Parathyroid adenoma (tissue), 2 donors: ENCODE data around the gene TAF10.
A peak's percentile ranks its signal among the peaks of the same experiment; 100 is the strongest.

ENCODE experiments used
- H2AFZ ChIP-seq: fragments of 300-600 bp; sonication (generic); one replicate; pipeline ENCODE4 v1.7.0; 2017; ENCODE audit warnings: antibody characterized with exemption, mild to moderate bottlenecking
- H3K27ac ChIP-seq: fragments of 300-600 bp; sonication (generic); one replicate; pipeline ENCODE4 v1.7.0; 2017
- H3K27me3 ChIP-seq: fragments of 300-600 bp; sonication (generic); one replicate; pipeline ENCODE4 v1.7.0; 2017; ENCODE audit warnings: low read length; ENCODE audit not compliant: control insufficient read depth, insufficient read depth
- H3K36me3 ChIP-seq: fragments of 300-600 bp; sonication (generic); one replicate; pipeline ENCODE4 v1.7.0; 2017; ENCODE audit warnings: low read length; ENCODE audit not compliant: control insufficient read depth, insufficient read depth
- H3K4me1 ChIP-seq: fragments of 300-600 bp; sonication (generic); one replicate; pipeline ENCODE4 v1.7.0; 2017; ENCODE audit warnings: control low read depth
- H3K4me2 ChIP-seq: fragments of 300-600 bp; sonication (generic); one replicate; pipeline ENCODE4 v1.7.0; 2017; ENCODE audit warnings: low read length
- H3K4me3 ChIP-seq: fragments of 300-600 bp; sonication (generic); one replicate; pipeline ENCODE4 v1.7.0; 2017; ENCODE audit warnings: low read depth, low read length
- H3K79me2 ChIP-seq: fragments of 300-600 bp; sonication (generic); one replicate; pipeline ENCODE4 v1.7.0; 2017; ENCODE audit warnings: control low read depth
- H3K9ac ChIP-seq: fragments of 300-600 bp; sonication (generic); one replicate; pipeline ENCODE4 v1.7.0; 2017; ENCODE audit warnings: mild to moderate bottlenecking
- H3K9me3 ChIP-seq: fragments of 300-600 bp; sonication (generic); one replicate; pipeline ENCODE4 v1.7.0; 2017; ENCODE audit warnings: low read length; ENCODE audit not compliant: control insufficient read depth
- CTCF ChIP-seq: fragments of 300-600 bp; sonication (generic); IDR thresholded peaks from one replicate; pipeline ENCODE4 v1.7.0; 2017; ENCODE audit warnings: antibody characterized with exemption, mild to moderate bottlenecking
- donor health status: primary hyperparathyroidism.

The TAF10 gene

GRCh38 chr11:6637871-6638270 lies 25.9 kb upstream of the TAF10 start:
- no peaks in the 10 kb centered on the region for H3K4me1 ChIP-seq

GRCh38 chr11:6636480-6636879 lies 24.5 kb upstream of the TAF10 start:
- Histone ChIP-seq H3K27ac (no peak overlapping the region), H3K4me1 (no peaks in the 10 kb centered on the region), H3K4me3 (no peak overlapping the region), H3K9me3 (no peaks in the 10 kb centered on the region), H2AFZ (no peak overlapping the region), H3K79me2 (no peaks in the 10 kb centered on the region), H3K4me2 (no peak overlapping the region), H3K27me3 (no peaks in the 10 kb centered on the region), H3K9ac (no peak overlapping the region), H3K36me3 (no peaks in the 10 kb centered on the region)
- no peak for TF ChIP-seq CTCF

More at GRCh38 chr11:6637871-6638270, 25.9 kb upstream of the TAF10 start:
- Histone ChIP-seq H3K9me3 (no peaks in the 10 kb centered on the region), H3K9ac (no peak overlapping the region), H3K4me2 (no peak overlapping the region), H3K79me2 (no peaks in the 10 kb centered on the region), H3K27me3 (no peaks in the 10 kb centered on the region), H2AFZ (no peak overlapping the region), H3K4me3 (no peak overlapping the region), H3K36me3 (no peaks in the 10 kb centered on the region), H3K27ac (no peak overlapping the region)
- TF ChIP-seq CTCF = no peak

GRCh38 chr11:6635082-6635932 lies 23.3 kb upstream of the TAF10 start:
- Histone ChIP-seq H3K79me2 (no peaks in the 10 kb centered on the region), H3K4me2 (no peak overlapping the region), H3K9ac (no peak overlapping the region), H3K4me1 (no peaks in the 10 kb centered on the region), H3K4me3 (no peak overlapping the region), H3K27ac (peak overlapping the region; percentile 47), H2AFZ (no peak overlapping the region), H3K27me3 (no peaks in the 10 kb centered on the region), H3K36me3 (no peaks in the 10 kb centered on the region), H3K9me3 (no peaks in the 10 kb centered on the region)
- no peak for TF ChIP-seq CTCF

- Histone ChIP-seq H2AFZ (no peak overlapping the region), H3K36me3 (no peaks in the 10 kb centered on the region), H3K27ac (no peak overlapping the region), H3K4me3 (no peak overlapping the region), H3K79me2 (no peaks in the 10 kb centered on the region), H3K4me1 (no peaks in the 10 kb centered on the region), H3K9ac (no peak overlapping the region), H3K4me2 (no peak overlapping the region), H3K27me3 (no peaks in the 10 kb centered on the region), H3K9me3 (no peaks in the 10 kb centered on the region)
- TF ChIP-seq CTCF = no peak
Observed at GRCh38 chr11:6634534-6634933, 22.5 kb upstream of the TAF10 start.
